Muscle layer of duodenum (tissue), 2 donors: ENCODE measurements around the gene PRKCSH.
"Not testable (repeated sequence)": the region's sequence is repeated elsewhere in the genome, so short reads cannot be mapped to it uniquely, and the experiment has no call there.

Experiments used
- H3K27ac ChIP-seq: one replicate; pipeline ENCODE4 v1.7.0; 2013; ENCODE audit warnings: mild to moderate bottlenecking, low read length
- H3K27me3 ChIP-seq: one replicate; pipeline ENCODE4 v1.7.0; 2013; ENCODE audit warnings: low read depth, mild to moderate bottlenecking, control low read depth, low read length
- H3K36me3 ChIP-seq, 2 donors: one replicate each; pipeline ENCODE4 v1.7.0; 2013; ENCODE audit warnings: low read length in 2 of 2, control low read depth in 1 of 2, mild to moderate bottlenecking in 1 of 2; ENCODE audit not compliant: insufficient read depth in 2 of 2, control insufficient read depth in 1 of 2
- H3K4me1 ChIP-seq, 2 donors: one replicate each; pipeline ENCODE4 v1.7.0; 2013; ENCODE audit warnings: low read length in 2 of 2, mild to moderate bottlenecking in 2 of 2, control low read depth in 1 of 2, moderate library complexity in 1 of 2; ENCODE audit not compliant: insufficient read depth in 2 of 2, control insufficient read depth in 1 of 2
- H3K4me3 ChIP-seq, 2 donors: one replicate each; pipeline ENCODE4 v1.7.0; 2013; ENCODE audit warnings: low read length in 2 of 2, low read depth in 1 of 2, mild to moderate bottlenecking in 1 of 2
- H3K9me3 ChIP-seq, 2 donors: one replicate each; pipeline ENCODE4 v1.7.0; 2013; ENCODE audit warnings: low read length in 2 of 2, control low read depth in 1 of 2, mild to moderate bottlenecking in 1 of 2; ENCODE audit not compliant: control insufficient read depth in 1 of 2
- donor health status: healthy.

The PRKCSH gene

GRCh38 chr19:11464333-11465265 lies 29.2 kb downstream of the PRKCSH start:
- H3K9me3 ChIP-seq = no peaks in the 10 kb centered on the region
- H3K4me1 ChIP-seq = no peaks in the 10 kb centered on the region
- no peak overlapping the region for H3K4me3 ChIP-seq
- H3K27me3 ChIP-seq = no peaks in the 10 kb centered on the region
- H3K27ac ChIP-seq = no peak overlapping the region
- H3K36me3 ChIP-seq = no peaks in the 10 kb centered on the region

DNA sequence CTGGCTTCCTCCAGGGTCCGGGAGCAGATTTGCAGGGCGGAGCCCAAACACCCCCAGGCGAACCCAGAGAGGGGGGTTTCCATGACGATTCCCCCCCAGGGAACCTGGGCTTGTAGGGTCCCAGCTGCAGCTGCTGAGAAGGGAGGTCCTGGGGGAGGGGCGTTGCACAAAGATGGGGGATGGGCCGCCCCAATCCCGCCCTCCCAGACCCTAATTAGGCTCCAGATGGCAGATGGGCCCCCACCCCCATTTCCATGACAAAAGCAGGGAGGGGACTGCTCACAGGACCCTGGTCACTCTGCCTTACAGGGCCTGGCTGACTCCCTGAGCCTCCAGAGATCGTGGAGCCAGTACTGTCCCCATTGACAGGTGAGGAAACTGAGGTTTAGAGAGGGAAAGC lies 30.2 kb downstream of the PRKCSH start:
- H3K4me1 ChIP-seq = no peaks in the 10 kb centered on the region
- H3K4me3 ChIP-seq = no peak overlapping the region
- no peaks in the 10 kb centered on the region for H3K9me3 ChIP-seq
- no peaks in the 10 kb centered on the region for H3K36me3 ChIP-seq
- H3K27me3 ChIP-seq = no peaks in the 10 kb centered on the region
- no peak overlapping the region for H3K27ac ChIP-seq

- H3K4me1 ChIP-seq, H3K9me3 ChIP-seq, H3K36me3 ChIP-seq, H3K4me3 ChIP-seq, H3K27ac ChIP-seq, H3K27me3 ChIP-seq: not testable (repeated sequence)
These were observed 32.9 kb downstream of the PRKCSH start for GRCh38 chr19:11468266-11468845.

DNA sequence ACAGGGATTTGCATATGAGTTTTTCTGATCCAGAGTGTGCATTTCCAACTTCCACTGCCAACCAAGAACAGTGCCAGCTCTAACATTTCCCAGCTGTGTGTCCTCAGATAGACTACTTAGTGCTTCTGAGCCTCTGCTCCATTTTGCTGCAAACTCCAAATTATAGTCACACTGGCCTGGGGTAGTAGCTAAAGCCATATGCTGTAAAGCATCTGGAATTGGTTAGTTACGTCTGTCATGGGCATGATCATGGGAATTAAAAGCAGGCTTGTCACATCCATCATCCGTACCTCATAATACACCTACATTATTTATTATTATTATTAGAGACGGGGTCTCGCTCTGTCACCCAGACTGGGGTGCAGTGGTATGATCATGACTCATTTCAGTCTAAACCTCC lies 38.3 kb downstream of the PRKCSH start:
- H3K27ac ChIP-seq = no peak overlapping the region
- no peaks in the 10 kb centered on the region for H3K4me1 ChIP-seq
- H3K27me3 ChIP-seq = no peaks in the 10 kb centered on the region
- no peaks in the 10 kb centered on the region for H3K9me3 ChIP-seq
- H3K4me3 ChIP-seq = no peak overlapping the region
- H3K36me3 ChIP-seq = no peaks in the 10 kb centered on the region

DNA sequence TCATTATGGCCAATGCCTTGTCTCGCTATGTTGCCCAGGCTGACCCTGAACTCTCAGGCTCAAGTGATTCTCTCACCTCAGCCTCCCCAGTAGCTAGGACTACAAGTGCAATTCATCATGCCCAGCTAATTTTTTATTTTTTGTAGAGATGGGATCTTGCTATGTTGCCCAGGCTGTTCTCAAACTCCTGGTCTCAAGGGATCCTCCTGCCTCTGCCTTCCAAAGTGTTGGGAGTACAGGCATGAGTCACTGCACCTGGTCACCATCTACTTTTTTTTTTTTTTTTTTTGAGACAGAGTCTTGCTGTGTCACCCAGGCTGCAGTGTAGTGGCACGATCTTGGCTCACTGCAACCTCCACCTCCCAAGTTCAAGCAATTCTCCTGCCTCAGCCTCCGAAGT lies 39.9 kb downstream of the PRKCSH start:
- not testable (repeated sequence) for H3K27ac ChIP-seq, H3K36me3 ChIP-seq, H3K9me3 ChIP-seq, H3K27me3 ChIP-seq, H3K4me3 ChIP-seq
- peaks cover 0 to 14% of the 10 kb centered on the region in 2 donors for H3K4me1 ChIP-seq

- H3K4me1 ChIP-seq = peaks cover 0 to 18% of the 10 kb centered on the region in 2 donors
- no peak overlapping the region for H3K27ac ChIP-seq
- H3K9me3 ChIP-seq = no peaks in the 10 kb centered on the region
- H3K4me3 ChIP-seq = no peak overlapping the region
- no peaks in the 10 kb centered on the region for H3K36me3 ChIP-seq
- no peaks in the 10 kb centered on the region for H3K27me3 ChIP-seq
These were observed 40.4 kb downstream of the PRKCSH start for GRCh38 chr19:11475861-11476260.

GRCh38 chr19:11478167-11479089 lies 43.0 kb downstream of the PRKCSH start:
- H3K4me3 ChIP-seq = no peak overlapping the region

DNA sequence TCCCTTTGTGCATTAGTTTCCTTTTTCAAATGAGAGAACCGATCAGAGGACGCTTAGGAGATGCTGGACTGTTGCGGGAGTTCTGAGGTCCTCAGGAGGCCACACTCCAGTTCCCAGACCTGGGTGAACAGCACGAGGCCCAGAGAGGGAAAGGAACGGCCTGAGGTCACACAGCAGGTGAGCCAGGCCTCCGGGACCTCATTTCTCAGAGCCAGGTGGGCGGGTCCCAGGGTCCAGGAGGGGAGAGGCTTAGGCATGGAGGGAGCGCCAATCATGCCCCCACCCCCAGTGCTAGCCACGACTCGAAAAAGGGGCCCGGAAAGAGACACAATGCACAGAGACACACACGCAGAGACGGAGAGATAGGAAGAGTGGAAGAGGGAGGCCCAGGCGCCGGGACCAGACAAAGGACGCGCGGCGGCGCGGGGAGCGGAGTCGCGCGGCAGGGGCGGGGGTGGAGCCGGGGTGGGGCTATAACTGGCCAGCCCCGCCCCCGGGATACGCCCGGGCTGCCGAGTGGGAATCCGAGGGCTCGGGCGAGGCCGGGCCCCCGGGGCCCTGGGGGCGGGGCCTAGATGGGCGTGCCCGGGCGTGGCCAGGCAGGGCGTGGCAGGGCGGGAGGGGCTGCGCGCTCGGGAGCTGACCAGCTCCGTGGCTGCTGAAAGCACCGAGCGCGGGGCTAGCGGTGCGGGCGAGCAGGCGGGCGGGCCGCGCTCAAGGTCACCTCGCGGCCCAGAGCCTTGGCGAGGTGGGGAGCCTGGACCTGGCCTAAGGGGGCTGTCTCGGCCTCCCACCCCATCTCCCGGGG lies 43.9 kb downstream of the PRKCSH start:
- Histone ChIP-seq H3K9me3 (no peaks in the 10 kb centered on the region), H3K27me3 (peaks cover 18% of the 10 kb centered on the region), H3K4me3 (peak overlapping the region in 1 of 2 donors; percentile 38), H3K4me1 (peaks cover 0 to 36% of the 10 kb centered on the region in 2 donors), H3K36me3 (peaks cover 0 to 6% of the 10 kb centered on the region in 2 donors), H3K27ac (no peak overlapping the region)

More at GRCh38 chr19:11478167-11479089, 43.0 kb downstream of the PRKCSH start:
- no peaks in the 10 kb centered on the region for H3K36me3 ChIP-seq
- H3K4me1 ChIP-seq = peaks cover 0 to 36% of the 10 kb centered on the region in 2 donors
- no peaks in the 10 kb centered on the region for H3K9me3 ChIP-seq
- no peak overlapping the region for H3K27ac ChIP-seq
- H3K27me3 ChIP-seq = peaks cover 18% of the 10 kb centered on the region

DNA sequence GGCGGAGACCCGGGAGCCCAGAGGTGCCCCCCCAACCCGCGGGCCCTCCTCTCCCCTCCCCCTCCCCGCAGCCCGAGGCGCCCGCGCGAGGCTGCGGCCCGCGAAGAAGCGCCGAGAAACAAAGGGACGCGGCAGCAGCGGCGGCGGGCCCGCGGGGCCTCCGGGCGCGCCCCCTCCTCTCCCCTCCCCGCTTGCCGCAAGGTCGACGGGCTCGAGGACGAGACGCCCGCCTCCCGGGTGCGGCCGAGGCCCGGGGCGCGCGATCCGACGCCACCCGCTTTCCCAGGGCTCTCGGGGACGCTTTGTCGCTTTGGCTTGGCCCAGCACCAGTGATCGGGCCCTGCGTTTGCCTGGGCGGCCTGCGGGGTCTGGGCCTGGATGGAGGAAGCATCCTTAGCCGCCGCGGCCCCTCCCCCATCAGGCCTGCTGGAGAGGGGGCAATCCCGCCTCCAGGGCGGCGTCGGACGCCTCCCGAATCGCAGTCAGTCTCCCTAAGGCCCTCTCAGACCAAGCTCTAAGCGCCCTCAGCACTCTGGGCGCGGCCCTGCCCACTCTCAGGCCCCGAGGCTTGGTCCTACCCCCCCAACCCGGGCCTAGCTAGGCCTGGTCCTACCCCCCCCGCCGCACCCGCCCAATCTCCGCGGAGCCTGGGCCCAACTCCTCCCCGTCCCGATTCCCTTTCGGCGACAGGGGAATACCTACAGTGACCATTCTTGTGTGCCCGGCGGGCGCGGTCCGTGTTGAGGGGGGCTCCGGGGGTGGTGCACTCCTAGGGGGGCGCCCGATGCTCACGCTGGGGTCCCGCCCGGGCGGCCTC lies 44.7 kb downstream of the PRKCSH start:
- Histone ChIP-seq H3K4me3 (peak overlapping the region in 1 of 2 donors; percentile 38), H3K27me3 (peaks cover 18% of the 10 kb centered on the region), H3K27ac (no peak overlapping the region), H3K36me3 (peaks cover 0 to 8% of the 10 kb centered on the region in 2 donors), H3K4me1 (peaks cover 0 to 36% of the 10 kb centered on the region in 2 donors), H3K9me3 (no peaks in the 10 kb centered on the region)
